Fibroblast of lung (primary cell): ENCODE data around the gene CD36. TPM values are rescaled to one million over a fixed set of nuclear protein-coding genes. Genes with fewer than 3 reads are reported as not detected.

Experiments used
- DNase-seq, 2 donors: peaks; one replicate each; pipeline versions ENCODE4 v3.0.0 to v3.0.0-alpha.2; 2010; ENCODE audit warnings: low read depth in 2 of 2
- H2AFZ ChIP-seq: 2 replicates; pipeline ENCODE4 v1.5.1; 2012; ENCODE audit warnings: low read length, control low read depth, inconsistent platforms
- H3K27ac ChIP-seq: 2 replicates; pipeline ENCODE4 v1.5.1; 2011; ENCODE audit warnings: low read length, control low read depth; ENCODE audit not compliant: insufficient read depth
- H3K27me3 ChIP-seq: 2 replicates; pipeline ENCODE4 v1.5.1; 2011; ENCODE audit warnings: mild to moderate bottlenecking, low read length; ENCODE audit not compliant: control insufficient read depth, insufficient read depth
- H3K36me3 ChIP-seq: 2 replicates; pipeline ENCODE4 v1.5.1; 2011; ENCODE audit warnings: low read length; ENCODE audit not compliant: control insufficient read depth, insufficient read depth
- H3K4me1 ChIP-seq: 2 replicates; pipeline ENCODE4 v1.5.1; 2011; ENCODE audit warnings: low read length; ENCODE audit not compliant: control insufficient read depth, insufficient read depth; ENCODE audit errors: extremely low read depth
- H3K4me2 ChIP-seq: 2 replicates; pipeline ENCODE4 v1.5.1; 2011; ENCODE audit warnings: low read length, control low read depth; ENCODE audit not compliant: insufficient read depth; ENCODE audit errors: extremely low read depth
- H3K4me3 ChIP-seq, 4 experiments: fragments of 200-600 bp in 1 of 4; sonication (generic) in 1 of 4; replicated peaks in 1 of 4; 2 replicates each; pipeline ENCODE4 v1.5.1; 2011 to 2016; ENCODE audit warnings: low read length in 4 of 4, low read depth in 3 of 4, mild to moderate bottlenecking in 3 of 4, control low read depth in 2 of 4, inconsistent platforms in 1 of 4, mixed read lengths in 1 of 4; ENCODE audit not compliant: insufficient read depth in 1 of 4; ENCODE audit errors: control extremely low read depth in 1 of 4
- H3K79me2 ChIP-seq: 2 replicates; pipeline ENCODE4 v1.5.1; 2012; ENCODE audit warnings: mild to moderate bottlenecking, low read length, inconsistent platforms; ENCODE audit not compliant: control insufficient read depth, insufficient read depth
- H3K9ac ChIP-seq: 2 replicates; pipeline ENCODE4 v1.5.1; 2011; ENCODE audit warnings: mild to moderate bottlenecking, low read length, control low read depth; ENCODE audit not compliant: insufficient read depth
- H3K9me3 ChIP-seq: 2 replicates; pipeline ENCODE4 v1.5.1; 2012; ENCODE audit warnings: low read depth, low read length; ENCODE audit not compliant: control insufficient read depth, insufficient read depth
- H4K20me1 ChIP-seq: 2 replicates; pipeline ENCODE4 v1.5.1; 2011; ENCODE audit warnings: low read length; ENCODE audit not compliant: control insufficient read depth, insufficient read depth; ENCODE audit errors: extremely low read depth
- CTCF ChIP-seq, 2 donors: IDR thresholded peaks in 1 of 2; conservative IDR thresholded peaks in 1 of 2; 1 replicate in 1 of 2; 2 replicates in 1 of 2; pipeline ENCODE4 v1.5.1; 2011 to 2012; ENCODE audit warnings: low read length in 2 of 2, control low read depth in 1 of 2, inconsistent platforms in 1 of 2, low read depth in 1 of 2, mild to moderate bottlenecking in 1 of 2
- EZH2 ChIP-seq: IDR thresholded peaks from 2 replicates; pipeline ENCODE4 v1.5.1; 2012; ENCODE audit warnings: low read length, control low read depth, mild to moderate bottlenecking; ENCODE audit errors: missing control alignments
- polyA plus RNA-seq, 2 donors: library from polyadenylated mRNA; depleted of rRNA in 1 of 2; stranded (reverse) in 1 of 2; unstranded in 1 of 2; fragments of >200 nt; gene quantifications; 2 replicates each; pipeline ENCODE4 v1.2.1, GENCODE V29; 2011 to 2012; ENCODE audit warnings: missing spikeins in 1 of 2
- total RNA-seq: library from RNA; depleted of rRNA; stranded (reverse); fragments of >200 nt; gene quantifications from 2 replicates; pipeline ENCODE4 v1.2.1, GENCODE V29; 2014

CD36 gene
- total and polyA plus RNA-seq, 2 donors (not counting 1 experiment from before 2014, with no cell fraction given) = 41.0 to 102 TPM

GRCh38 chr7:80600046-80600445 is 38.4 kb upstream of the CD36 start:
- no peak for DNase-seq
- Histone ChIP-seq H3K27ac (no peak overlapping the region), H2AFZ (no peak overlapping the region), H3K27me3 (no peaks in the 10 kb centered on the region), H3K4me1 (no peaks in the 10 kb centered on the region), H4K20me1 (no peaks in the 10 kb centered on the region), H3K4me3 (no peak overlapping the region), H3K9ac (no peak overlapping the region), H3K36me3 (no peaks in the 10 kb centered on the region), H3K79me2 (no peaks in the 10 kb centered on the region), H3K4me2 (no peak overlapping the region), H3K9me3 (no peaks in the 10 kb centered on the region)
- TF ChIP-seq CTCF (conservative IDR thresholded peaks at IDR 0.05 in 1 of 2, IDR thresholded peaks at IDR 0.05 in 1 of 2; ENCODE audit: low read depth in 1 of 2, low read length in 2 of 2) (no peak), EZH2 (no peak)

GRCh38 chr7:80601999-80602398 is 36.4 kb upstream of the CD36 start:
- Histone ChIP-seq H3K9me3 (no peaks in the 10 kb centered on the region), H4K20me1 (no peaks in the 10 kb centered on the region), H3K36me3 (no peaks in the 10 kb centered on the region), H3K4me2 (no peak overlapping the region), H3K9ac (no peak overlapping the region), H3K27ac (no peak overlapping the region), H3K4me3 (no peak overlapping the region), H3K4me1 (no peaks in the 10 kb centered on the region), H3K79me2 (no peaks in the 10 kb centered on the region), H3K27me3 (no peaks in the 10 kb centered on the region), H2AFZ (peak overlapping the region; percentile 18)
- TF ChIP-seq EZH2 (no peak), CTCF (conservative IDR thresholded peaks at IDR 0.05 in 1 of 2, IDR thresholded peaks at IDR 0.05 in 1 of 2; ENCODE audit: low read depth in 1 of 2, low read length in 2 of 2) (no peak)
- DNase-seq = no peak

- H3K9me3 ChIP-seq = no peaks in the 10 kb centered on the region
- no peak overlapping the region for H2AFZ ChIP-seq
- H3K27me3 ChIP-seq = no peaks in the 10 kb centered on the region
Observed at GRCh38 chr7:80603940-80604339, 34.5 kb upstream of the CD36 start.

More at GRCh38 chr7:80603940-80604339, 34.5 kb upstream of the CD36 start:
- Histone ChIP-seq H3K4me2 (no peak overlapping the region), H3K36me3 (no peaks in the 10 kb centered on the region), H4K20me1 (no peaks in the 10 kb centered on the region), H3K27ac (no peak overlapping the region), H3K4me1 (no peaks in the 10 kb centered on the region), H3K4me3 (no peak overlapping the region), H3K9ac (no peak overlapping the region), H3K79me2 (no peaks in the 10 kb centered on the region)
- TF ChIP-seq CTCF (conservative IDR thresholded peaks at IDR 0.05 in 1 of 2, IDR thresholded peaks at IDR 0.05 in 1 of 2; ENCODE audit: low read depth in 1 of 2, low read length in 2 of 2) (no peak), EZH2 (no peak)
- no peak for DNase-seq
